HCT116 (cell line): ENCODE measurements around the gene ITPR2. TPM values are rescaled to one million over a fixed set of nuclear protein-coding genes. Genes with fewer than 3 reads are reported as not detected.

Experiments used
- ATAC-seq: fragments of 200-7000 bp; cut with Tn5 transposase; 2 replicates; pipeline ENCODE4 v1.9.1; 2020; ENCODE audit warnings: mild to moderate bottlenecking, moderate library complexity
- BruUV-seq: library from RNA; stranded (reverse); fragments of 400-500 nt; replicated peaks from 2 replicates; lab custom pipeline; 2021; lab: Mats Ljungman, UMichigan
- CTCF ChIA-PET: fragments of 300-600 bp; sonication (Branson Sonifier 250); formaldehyde crosslinking; loops from one replicate; lab custom pipeline; 2021; ENCODE audit warnings: antibody characterized with exemption; lab: Charles Lee
- POLR2A ChIA-PET: fragments of 300-600, 350-600 bp; sonication (Branson Sonifier 250); formaldehyde crosslinking; loops from one replicate; lab custom pipeline; 2021; ENCODE audit warnings: antibody characterized with exemption; lab: Charles Lee
- RAD21 ChIA-PET, 2 experiments: fragments of 300-600 bp; sonication (Branson Sonifier 250); formaldehyde crosslinking; loops; one replicate each; lab custom pipeline; 2023; ENCODE audit warnings: low total read pairs in 2 of 2; ENCODE audit not compliant: uncharacterized antibody in 2 of 2, unreplicated experiment in 2 of 2, low non-redundant PET in 1 of 2; lab: Charles Lee
- DNase-seq: peaks from one replicate; pipeline ENCODE4 v3.0.0-alpha.2; 2010; ENCODE audit warnings: low read depth, low spot score
- H2AFZ ChIP-seq: fragments of 200-600 bp; shearing (Covaris generic), sonication (generic); 2 replicates; pipeline ENCODE4 v1.6.1; 2017; ENCODE audit warnings: low read depth, mixed run types, mixed read lengths, antibody characterized with exemption, low read length; ENCODE audit not compliant: poor library complexity, severe bottlenecking
- H3K27ac ChIP-seq: 2 replicates; pipeline ENCODE4 v1.5.1; 2012; ENCODE audit warnings: low read depth, low read length
- H3K27me3 ChIP-seq: fragments of 200-600 bp; sonication (generic); 2 replicates; pipeline ENCODE4 v1.6.1; 2016; ENCODE audit warnings: mixed run types, low read length, mixed read lengths; ENCODE audit not compliant: insufficient read depth
- H3K36me3 ChIP-seq, 2 experiments: fragments of 200-500 bp in 1 of 2; fragments of 200-600 bp in 1 of 2; sonication (Bioruptor generic) in 1 of 2; sonication (generic) in 1 of 2; 2 replicates each; pipeline versions ENCODE4 v1.5.1 to v1.6.1; 2014 to 2016; ENCODE audit warnings: low read length in 2 of 2, inconsistent platforms in 1 of 2, mixed read lengths in 1 of 2, mixed run types in 1 of 2; ENCODE audit not compliant: insufficient read depth in 2 of 2, control insufficient read depth in 1 of 2
- H3K4me1 ChIP-seq, 2 experiments: fragments of 200-600 bp in 1 of 2; sonication (generic) in 1 of 2; 2 replicates each; pipeline versions ENCODE4 v1.5.1 to v1.6.1; 2012 to 2017; ENCODE audit warnings: low read length in 2 of 2, inconsistent platforms in 1 of 2, mild to moderate bottlenecking in 1 of 2, mixed read lengths in 1 of 2, mixed run types in 1 of 2, moderate library complexity in 1 of 2; ENCODE audit not compliant: insufficient read depth in 2 of 2, control insufficient read depth in 1 of 2
- H3K4me2 ChIP-seq: fragments of 200-600 bp; sonication (generic); 2 replicates; pipeline ENCODE4 v1.6.1; 2017; ENCODE audit warnings: mixed run types, low read length, mixed read lengths
- H3K4me3 ChIP-seq, 2 experiments: fragments of 200-600 bp in 1 of 2; sonication (generic) in 1 of 2; replicated peaks in 1 of 2; 2 replicates each; pipeline ENCODE4 v1.5.1; 2011 to 2016; ENCODE audit warnings: low read length in 2 of 2, control low read depth in 1 of 2, low read depth in 1 of 2, mild to moderate bottlenecking in 1 of 2, mixed read lengths in 1 of 2, mixed run types in 1 of 2
- H3K79me2 ChIP-seq: fragments of 200-600 bp; sonication (generic); 2 replicates; pipeline ENCODE4 v1.6.1; 2017; ENCODE audit warnings: mild to moderate bottlenecking, mixed run types, low read length, moderate library complexity, mixed read lengths; ENCODE audit not compliant: insufficient read depth
- H3K9ac ChIP-seq: fragments of 200-600 bp; sonication (generic); 2 replicates; pipeline ENCODE4 v1.6.1; 2016; ENCODE audit warnings: low read length, mixed read lengths
- H3K9me2 ChIP-seq: fragments of 200-600 bp; sonication (generic), shearing (Covaris generic); 2 replicates; pipeline ENCODE4 v1.6.1; 2017; ENCODE audit warnings: mixed run types, mild to moderate bottlenecking, moderate library complexity; ENCODE audit not compliant: insufficient read depth
- H3K9me3 ChIP-seq, 2 experiments: fragments of 200-500 bp in 1 of 2; fragments of 200-600 bp in 1 of 2; sonication (Bioruptor generic) in 1 of 2; sonication (generic) in 1 of 2; 2 replicates each; pipeline ENCODE4 v1.6.1; 2014 to 2017; ENCODE audit warnings: low read length in 2 of 2, mixed read lengths in 2 of 2, inconsistent platforms in 1 of 2, low read depth in 1 of 2, mild to moderate bottlenecking in 1 of 2, mixed run types in 1 of 2, moderate library complexity in 1 of 2; ENCODE audit not compliant: control insufficient read depth in 1 of 2, insufficient read depth in 1 of 2
- H4K20me1 ChIP-seq: fragments of 200-600 bp; sonication (generic), shearing (Covaris generic); 2 replicates; pipeline ENCODE4 v1.6.1; 2017; ENCODE audit warnings: mixed run types, mild to moderate bottlenecking, moderate library complexity; ENCODE audit not compliant: insufficient read depth
- CBX3 ChIP-seq: IDR thresholded peaks from 2 replicates; pipeline ENCODE4 v1.6.1; 2012; ENCODE audit warnings: low read depth
- CTCF ChIP-seq, 3 experiments: fragments of 200-600 bp in 1 of 3; sonication (generic) in 1 of 3; IDR thresholded peaks in 2 of 3; conservative IDR thresholded peaks in 1 of 3; 2 replicates each; pipeline ENCODE4 v1.5.1; 2012 to 2017; ENCODE audit warnings: low read depth in 2 of 3, low read length in 2 of 3, antibody characterized with exemption in 1 of 3, borderline replicate concordance in 1 of 3, control low read depth in 1 of 3, mild to moderate bottlenecking in 1 of 3, mixed read lengths in 1 of 3, mixed run types in 1 of 3, moderate library complexity in 1 of 3; ENCODE audit not compliant: insufficient read depth in 1 of 3
- EGR1 ChIP-seq: IDR thresholded peaks from 2 replicates; pipeline ENCODE4 v1.6.1; 2012; ENCODE audit warnings: low read depth
- ELF1 ChIP-seq: IDR thresholded peaks from 2 replicates; pipeline ENCODE4 v1.6.1; 2012; ENCODE audit warnings: low read depth, borderline replicate concordance
- EZH2 ChIP-seq: fragments of 200-600 bp; sonication (generic); IDR thresholded peaks from 2 replicates; pipeline ENCODE4 v1.6.1; 2017; ENCODE audit warnings: antibody characterized with exemption, mixed run types
- FOSL1 ChIP-seq: IDR thresholded peaks from 2 replicates; pipeline ENCODE4 v1.6.1; 2012; ENCODE audit warnings: low read depth
- RAD21 ChIP-seq: IDR thresholded peaks from 2 replicates; pipeline ENCODE4 v1.6.1; 2012; ENCODE audit warnings: low read depth, mild to moderate bottlenecking
- SIN3A ChIP-seq: IDR thresholded peaks from 2 replicates; pipeline ENCODE4 v1.6.1; 2012; ENCODE audit warnings: low read depth
- SP1 ChIP-seq: IDR thresholded peaks from 2 replicates; pipeline ENCODE4 v1.6.1; 2012; ENCODE audit warnings: low read depth
- TCF7L2 ChIP-seq: IDR thresholded peaks from 2 replicates; pipeline ENCODE4 v1.7.0; 2011; ENCODE audit warnings: borderline replicate concordance, inconsistent platforms; ENCODE audit not compliant: insufficient read depth, insufficient read length; ENCODE audit errors: extremely low read depth
- ZFX ChIP-seq: fragments of 450-650 bp; IDR thresholded peaks from 2 replicates; pipeline ENCODE4 v1.6.1; 2017
- intact Hi-C: fragments of 100-400 bp; cut with micrococcal nuclease; formaldehyde crosslinking; loops from 2 replicates; pipeline ENCODE4 v1.10.0; 2022
- total RNA-seq: library from RNA; stranded (reverse); gene quantifications from one replicate; pipeline ENCODE4 v1.2.1, GENCODE V29; 2021; ENCODE audit not compliant: unreplicated experiment
- TF ChIP-seq, protein P1 (sequence below): IDR thresholded peaks from 2 replicates; pipeline ENCODE4 v1.6.1; 2012
- TF ChIP-seq, protein P2 (sequence below): IDR thresholded peaks from 2 replicates; pipeline ENCODE4 v1.6.1; 2011; ENCODE audit warnings: mild to moderate bottlenecking, low read length, moderate library complexity; ENCODE audit not compliant: insufficient replicate concordance; ENCODE audit errors: extremely low read depth

ITPR2 gene
- total RNA-seq, 1 experiment from 2014 or later: 6.5 TPM

DNA sequence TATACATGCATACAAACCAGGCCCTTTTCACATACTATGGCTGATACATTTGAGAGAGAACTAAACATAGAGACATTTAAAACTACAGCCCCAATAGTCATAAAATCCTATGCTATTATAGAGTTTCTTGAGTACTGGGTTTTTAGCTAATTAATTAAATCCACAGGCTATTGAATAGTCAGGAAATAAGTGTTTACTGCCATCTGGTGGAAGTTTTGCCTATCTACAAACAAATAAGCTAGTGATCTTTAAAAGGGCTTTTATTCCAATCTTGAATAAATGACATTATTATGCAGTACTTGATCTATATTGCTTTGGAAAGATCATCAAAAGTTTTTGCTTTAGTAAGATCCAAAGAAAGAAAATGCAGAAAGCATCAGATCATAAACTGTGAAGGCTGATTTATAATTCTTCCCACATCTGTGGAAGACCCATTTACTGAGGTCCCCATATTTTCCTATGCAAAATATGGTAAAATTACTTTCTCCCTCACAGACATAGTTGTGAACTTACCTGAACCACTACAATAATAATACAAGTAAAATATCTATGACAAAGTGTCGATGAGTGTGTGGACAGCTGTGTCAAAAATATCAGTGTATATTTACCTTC lies 131.3 kb downstream of the ITPR2 start:
- H3K36me3 ChIP-seq: no peaks in the 10 kb centered on the region
- CTCF ChIA-PET: interaction anchor here (0.6 to 2.7 kb wide), 41 partner anchors 9 to 1314 kb away, joined by 3 to 30 read pairs (median 4); partner anchors contain the start of gene ITPR2
- H3K79me2 ChIP-seq: no peaks in the 10 kb centered on the region
- no peak overlapping the region for H3K4me2 ChIP-seq
- POLR2A ChIA-PET: no interaction called here
- TF ChIP-seq CTCF (IDR thresholded peaks at IDR 0.05 in 2 of 3, conservative IDR thresholded peaks at IDR 0.05 in 1 of 3; ENCODE audit: borderline replicate concordance in 1 of 3, insufficient read depth in 1 of 3, low read depth in 2 of 3, low read length in 2 of 3) (peak; percentile 44 to 75 (median 46); a peak in 5 of 6 replicates), RAD21 (peak; percentile 76), SIN3A (no peak), TCF7L2 (no peak), FOSL1 (no peak), CBX3 (no peak), EZH2 (no peak), ELF1 (no peak), ZFX (no peak), EGR1 (no peak), SP1 (no peak)
- TF ChIP-seq, protein P1, sequence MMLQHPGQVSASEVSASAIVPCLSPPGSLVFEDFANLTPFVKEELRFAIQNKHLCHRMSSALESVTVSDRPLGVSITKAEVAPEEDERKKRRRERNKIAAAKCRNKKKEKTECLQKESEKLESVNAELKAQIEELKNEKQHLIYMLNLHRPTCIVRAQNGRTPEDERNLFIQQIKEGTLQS: no peak
- TF ChIP-seq, protein P2, sequence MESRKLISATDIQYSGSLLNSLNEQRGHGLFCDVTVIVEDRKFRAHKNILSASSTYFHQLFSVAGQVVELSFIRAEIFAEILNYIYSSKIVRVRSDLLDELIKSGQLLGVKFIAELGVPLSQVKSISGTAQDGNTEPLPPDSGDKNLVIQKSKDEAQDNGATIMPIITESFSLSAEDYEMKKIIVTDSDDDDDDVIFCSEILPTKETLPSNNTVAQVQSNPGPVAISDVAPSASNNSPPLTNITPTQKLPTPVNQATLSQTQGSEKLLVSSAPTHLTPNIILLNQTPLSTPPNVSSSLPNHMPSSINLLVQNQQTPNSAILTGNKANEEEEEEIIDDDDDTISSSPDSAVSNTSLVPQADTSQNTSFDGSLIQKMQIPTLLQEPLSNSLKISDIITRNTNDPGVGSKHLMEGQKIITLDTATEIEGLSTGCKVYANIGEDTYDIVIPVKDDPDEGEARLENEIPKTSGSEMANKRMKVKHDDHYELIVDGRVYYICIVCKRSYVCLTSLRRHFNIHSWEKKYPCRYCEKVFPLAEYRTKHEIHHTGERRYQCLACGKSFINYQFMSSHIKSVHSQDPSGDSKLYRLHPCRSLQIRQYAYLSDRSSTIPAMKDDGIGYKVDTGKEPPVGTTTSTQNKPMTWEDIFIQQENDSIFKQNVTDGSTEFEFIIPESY: no peak
- no peak overlapping the region for H3K9ac ChIP-seq
- H3K27me3 ChIP-seq: no peaks in the 10 kb centered on the region
- H4K20me1 ChIP-seq: no peaks in the 10 kb centered on the region
- no TSS peak for BruUV-seq
- no peaks in the 10 kb centered on the region for H3K9me3 ChIP-seq
- H3K9me2 ChIP-seq: no peaks in the 10 kb centered on the region
- DNase-seq (peak; percentile 28), ATAC-seq (peak; percentile 66; the same call in 1 of the 2 replicates)
- RAD21 ChIA-PET: interaction anchor here (0.6 to 1.3 kb wide), 6 partner anchors 10 to 582 kb away, joined by 4 to 8 read pairs (median 4); no protein-coding TSS in a partner anchor
- no peak overlapping the region for H3K27ac ChIP-seq
- H2AFZ ChIP-seq: no peak overlapping the region
- H3K4me1 ChIP-seq: no peaks in the 10 kb centered on the region
- intact Hi-C loops: loop anchor here (2.0 to 5.0 kb wide), 4 partner anchors 69 to 605 kb away; no protein-coding TSS in a partner anchor
- H3K4me3 ChIP-seq: no peak overlapping the region
